ENCODE data around the gene FBXW7. TPM values are rescaled to one million over a fixed set of nuclear protein-coding genes. Genes with fewer than 3 reads are reported as not detected.

The FBXW7 gene
- total and polyA plus RNA-seq, 2 of the 8 experiments (the other 6 are each of a cell fraction or from before 2014, with no cell fraction given): 6.0 to 26.7 TPM

DNA sequence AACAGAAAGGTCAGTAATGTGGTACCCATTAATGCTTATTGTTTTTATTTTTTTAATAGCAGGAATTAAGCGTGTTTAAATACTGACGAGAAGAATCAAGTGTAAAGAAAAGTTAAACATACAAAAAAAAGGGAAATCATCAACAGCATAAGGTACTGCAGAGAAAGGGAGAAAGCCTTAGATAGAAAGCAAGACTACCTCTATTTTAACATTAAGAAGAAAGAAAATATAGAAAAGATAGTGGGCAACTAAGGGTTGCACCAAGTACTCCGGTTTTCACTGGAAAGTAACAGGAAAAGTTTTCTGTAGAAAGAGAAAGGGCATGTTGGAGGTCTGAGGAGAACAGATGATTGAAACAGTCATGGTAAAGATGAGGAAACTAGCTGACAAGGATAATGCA is 41.9 kb downstream of the FBXW7 start (continued):
- TF ChIP-seq MAFK (IDR thresholded peaks at IDR 0.05; ENCODE audit: low read depth, low read length) (no peak), EP300 (IDR thresholded peaks at IDR 0.05; ENCODE audit: borderline replicate concordance in 1 of 2, low read depth in 2 of 2, low read length in 2 of 2) (no peak), RBBP5 (IDR thresholded peaks at IDR 0.05; ENCODE audit: borderline replicate concordance, low read depth, low read length) (no peak), POLR2A (IDR thresholded peaks at IDR 0.05; ENCODE audit: control extremely low read depth in 1 of 2, low read depth in 2 of 2, low read length in 2 of 2) (no peak)
